ENCODE measurements around the gene B4GALT6.

GRCh38 chr18:31651369-31651768 is 33.0 kb downstream of the B4GALT6 start:
- TF ChIP-seq FOXA1 (IDR thresholded peaks at IDR 0.05) = no peak
- no peak for TF ChIP-seq TARDBP (IDR thresholded peaks at IDR 0.05)
- TF ChIP-seq BHLHE40 (IDR thresholded peaks at IDR 0.05; ENCODE audit: borderline replicate concordance) = no peak
- no peak for TF ChIP-seq HDGF (IDR thresholded peaks at IDR 0.05; ENCODE audit: borderline replicate concordance)
- no peak for TF ChIP-seq ZNF384 (IDR thresholded peaks at IDR 0.05)
- no peak for TF ChIP-seq SP1 (IDR thresholded peaks at IDR 0.05)
- TF ChIP-seq LEF1 (IDR thresholded peaks at IDR 0.05; ENCODE audit: borderline replicate concordance) = no peak
- no peak for TF ChIP-seq FOXK2 (IDR thresholded peaks at IDR 0.05)
- TF ChIP-seq ELF4 (IDR thresholded peaks at IDR 0.05) = no peak
- TF ChIP-seq SUZ12 (IDR thresholded peaks at IDR 0.05) = no peak
- TF ChIP-seq PKNOX1 (IDR thresholded peaks at IDR 0.05) = no peak
